ENCODE data around the gene ZC2HC1C. TPM values are rescaled to one million over a fixed set of nuclear protein-coding genes. Genes with fewer than 3 reads are reported as not detected.

ZC2HC1C gene
- total RNA-seq, 4 donors from 2014 or later, result 0.32 to 5.9 (median 1.2) TPM

- TF ChIP-seq EP300 (IDR thresholded peaks at IDR 0.05) (no peak), CTCF (IDR thresholded peaks at IDR 0.05) (no peak), POLR2A (IDR thresholded peaks at IDR 0.05) (no peak), POLR2AphosphoS5 (IDR thresholded peaks at IDR 0.05) (no peak)
- H3K4me1 ChIP-seq, result no peaks in the 10 kb centered on the region
- DNase-seq (ENCODE audit: low spot score in 2 of 2), result no peak
- 81% methylated on average over 1 of the region's 1 CpG for WGBS
- H3K4me3 ChIP-seq, result no peak overlapping the region
- H3K36me3 ChIP-seq, result peaks cover 88% of the 10 kb centered on the region
- H3K27ac ChIP-seq, result no peak overlapping the region
- no peaks in the 10 kb centered on the region for H3K27me3 ChIP-seq
- H3K9me3 ChIP-seq, result no peaks in the 10 kb centered on the region
Measured at GRCh38 chr14:75098682-75099081, 29.2 kb downstream of the ZC2HC1C start.

DNA sequence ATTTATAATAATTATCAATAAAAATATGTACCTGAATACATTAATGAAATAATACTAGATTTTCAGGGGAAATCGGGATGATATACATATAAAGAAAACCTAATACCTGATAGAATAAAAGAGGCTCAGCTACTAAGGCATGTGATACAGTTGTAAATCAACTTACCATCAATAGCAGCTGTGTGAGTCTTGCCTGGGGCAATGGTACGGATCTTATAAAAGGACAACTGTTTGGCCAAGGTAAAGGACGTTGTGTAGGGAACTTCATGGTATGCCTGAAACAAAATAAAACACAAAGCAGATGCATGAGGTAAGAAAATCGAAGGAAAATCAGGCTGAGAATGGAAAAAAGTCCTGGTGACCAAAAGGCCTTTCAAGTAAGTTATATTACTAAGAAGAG, 32.0 kb downstream of the ZC2HC1C start:
- no peak for DNase-seq (ENCODE audit: low spot score in 2 of 2)
- no peaks in the 10 kb centered on the region for H3K9me3 ChIP-seq
- H3K4me3 ChIP-seq, result no peak overlapping the region
- H3K27ac ChIP-seq, result no peak overlapping the region
- TF ChIP-seq POLR2AphosphoS5 (IDR thresholded peaks at IDR 0.05), result no peak
- TF ChIP-seq CTCF (IDR thresholded peaks at IDR 0.05), result no peak
- TF ChIP-seq EP300 (IDR thresholded peaks at IDR 0.05), result no peak
- no peak for TF ChIP-seq POLR2A (IDR thresholded peaks at IDR 0.05)
- WGBS, result 69% methylated on average over 4 of the region's 4 CpGs
- no peaks in the 10 kb centered on the region for H3K4me1 ChIP-seq
- peaks cover 87% of the 10 kb centered on the region for H3K36me3 ChIP-seq
- no peaks in the 10 kb centered on the region for H3K27me3 ChIP-seq

GRCh38 chr14:75107186-75107585, 37.7 kb downstream of the ZC2HC1C start:
- H3K4me3 ChIP-seq, result no peak overlapping the region
- H3K27me3 ChIP-seq, result no peaks in the 10 kb centered on the region
- peaks cover 91% of the 10 kb centered on the region for H3K36me3 ChIP-seq
- H3K4me1 ChIP-seq, result no peaks in the 10 kb centered on the region
- H3K9me3 ChIP-seq, result no peaks in the 10 kb centered on the region
- TF ChIP-seq POLR2A (IDR thresholded peaks at IDR 0.05) (no peak), EP300 (IDR thresholded peaks at IDR 0.05) (no peak), CTCF (IDR thresholded peaks at IDR 0.05) (no peak), POLR2AphosphoS5 (IDR thresholded peaks at IDR 0.05) (no peak)
- 60% methylated on average over 3 of the region's 3 CpGs for WGBS
- no peak for DNase-seq (ENCODE audit: low spot score in 2 of 2)
- no peak overlapping the region for H3K27ac ChIP-seq

GRCh38 chr14:75109877-75110276, 40.4 kb downstream of the ZC2HC1C start:
- DNase-seq (ENCODE audit: low spot score in 2 of 2), result no peak
- no peak overlapping the region for H3K4me3 ChIP-seq
- peaks cover 98% of the 10 kb centered on the region for H3K36me3 ChIP-seq
- H3K9me3 ChIP-seq, result no peaks in the 10 kb centered on the region
- no peak overlapping the region for H3K27ac ChIP-seq
- no peaks in the 10 kb centered on the region for H3K27me3 ChIP-seq
- H3K4me1 ChIP-seq, result no peaks in the 10 kb centered on the region
- TF ChIP-seq POLR2AphosphoS5 (IDR thresholded peaks at IDR 0.05) (no peak), CTCF (IDR thresholded peaks at IDR 0.05) (no peak), EP300 (IDR thresholded peaks at IDR 0.05) (no peak), POLR2A (IDR thresholded peaks at IDR 0.05) (no peak)
- 78% methylated on average over 2 of the region's 2 CpGs for WGBS

DNA sequence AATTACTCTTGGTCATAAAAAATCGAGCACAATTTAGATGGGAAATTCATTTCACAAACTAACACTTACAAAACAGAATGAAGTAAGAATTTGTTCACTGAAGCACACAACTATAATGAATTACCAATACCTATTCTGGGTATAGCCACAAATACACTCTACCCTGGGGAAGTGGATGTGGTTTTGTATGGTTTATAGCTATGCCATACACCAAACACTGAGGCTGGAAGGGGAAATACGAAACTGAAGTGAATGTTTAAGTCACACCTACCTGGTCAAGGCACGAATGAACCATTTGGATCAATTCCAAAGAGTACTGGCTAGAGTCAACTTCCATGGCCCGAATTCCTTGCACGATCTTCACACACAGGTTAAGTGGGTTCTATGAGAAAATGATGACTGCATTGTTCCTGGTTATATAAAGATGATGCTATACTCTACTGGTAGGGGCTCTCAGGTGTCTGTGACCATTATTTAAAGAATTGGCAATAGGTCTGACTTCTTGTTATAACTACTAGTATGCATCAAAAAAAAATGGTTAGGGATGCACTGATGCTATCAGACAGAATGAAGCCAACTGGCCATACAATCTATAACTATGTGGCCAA, 44.6 kb downstream of the ZC2HC1C start:
- no peak overlapping the region for H3K4me3 ChIP-seq
- no peak overlapping the region for H3K27ac ChIP-seq
- DNase-seq (ENCODE audit: low spot score in 2 of 2), result no peak
- 69% methylated on average over 5 of the region's 5 CpGs for WGBS
- H3K4me1 ChIP-seq, result no peaks in the 10 kb centered on the region
- H3K27me3 ChIP-seq, result no peaks in the 10 kb centered on the region
- no peak for TF ChIP-seq POLR2A (IDR thresholded peaks at IDR 0.05)
- TF ChIP-seq CTCF (IDR thresholded peaks at IDR 0.05), result no peak
- no peak for TF ChIP-seq POLR2AphosphoS5 (IDR thresholded peaks at IDR 0.05)
- TF ChIP-seq EP300 (IDR thresholded peaks at IDR 0.05), result no peak
- no peaks in the 10 kb centered on the region for H3K9me3 ChIP-seq
- peaks cover 95% of the 10 kb centered on the region for H3K36me3 ChIP-seq
